ENCODE data around the gene PCDHGA9. TPM values are rescaled to one million over a fixed set of nuclear protein-coding genes. Genes with fewer than 3 reads are reported as not detected.
"Not testable (repeated sequence)": the region's sequence is repeated elsewhere in the genome, so short reads cannot be mapped to it uniquely, and the experiment has no call there.

Gene PCDHGA9
- total and polyA plus RNA-seq, 9 of the 15 experiments (the other 6 are each of a cell fraction or from before 2014, with no cell fraction given): 0.03 to 0.18 (median 0.11) TPM; not detected in 2

GRCh38 chr5:141415275-141415618 lies 12.7 kb downstream of the PCDHGA9 start:
- H3K4me2 ChIP-seq (ENCODE audit: insufficient read depth, low read length); ATAC-seq; in situ Hi-C loops (cut with MboI); H3K79me2 ChIP-seq (ENCODE audit: control insufficient read depth, insufficient read depth, low read length); H3K36me3 ChIP-seq (ENCODE audit: control insufficient read depth, insufficient read depth, low read length); DNase-seq (ENCODE audit: extremely low read depth in 1 of 4, low spot score in 3 of 4); POLR2A ChIA-PET; H3K9me1 ChIP-seq (ENCODE audit: control insufficient read depth, insufficient read depth, low read length); H3K4me3 ChIP-seq; intact Hi-C loops (cut with micrococcal nuclease); BruUV-seq (replicated peaks); H3K9me3 ChIP-seq (replicated peaks; ENCODE audit: control insufficient read depth, insufficient read depth, low read depth, low read length); H2AFZ ChIP-seq (ENCODE audit: low read depth, low read length); H3K27ac ChIP-seq (ENCODE audit: extremely low read depth, low read depth, low read length); H4K20me1 ChIP-seq (replicated peaks; ENCODE audit: control insufficient read depth, insufficient read depth, low read length); H3K9ac ChIP-seq (ENCODE audit: insufficient read depth in 1 of 2, low read depth in 2 of 2, low read length in 2 of 2); FAIRE-seq: not testable (repeated sequence)
- peaks cover 0 to 26% of the 10 kb centered on the region in 2 experiments; a peak in 2 of 5 replicates for H3K4me1 ChIP-seq (replicated peaks in 1 of 2; ENCODE audit: control insufficient read depth in 2 of 2, insufficient read depth in 2 of 2, low read length in 2 of 2)
- peaks cover 7 to 32% of the 10 kb centered on the region in 2 experiments; a peak in 4 of 5 replicates for H3K27me3 ChIP-seq (ENCODE audit: control insufficient read depth in 2 of 2, insufficient read depth in 2 of 2, low read length in 2 of 2)
- CTCF ChIA-PET (ENCODE audit: low intra/inter-chr PET ratio): interaction anchor here (0.6 kb wide), 1 partner anchor 77 kb away, joined by 3 read pairs; no protein-coding TSS in a partner anchor
- WGBS (ENCODE audit: insufficient coverage, low coverage, missing lambda C conversion rate): 9% methylated on average over 24 of the region's 24 CpGs
- TF ChIP-seq ZBTB33 (CRISPR knock-in tag; IDR thresholded peaks at IDR 0.05): 0 out of 2 replicates have a peak, but pooled peaks have one; percentile 38

GRCh38 chr5:141417494-141418172 lies 15.1 kb downstream of the PCDHGA9 start, which contains the start of gene PCDHGB7:
TSS of gene PCDHGB7 (plus strand) at chr5:141417677. CDS start at chr5:141417860, 183 bp downstream.
- BruUV-seq (replicated peaks); in situ Hi-C loops (cut with MboI); H3K36me3 ChIP-seq (ENCODE audit: control insufficient read depth, insufficient read depth, low read length); H4K20me1 ChIP-seq (replicated peaks; ENCODE audit: control insufficient read depth, insufficient read depth, low read length); H2AFZ ChIP-seq (ENCODE audit: low read depth, low read length); H3K27ac ChIP-seq (ENCODE audit: extremely low read depth, low read depth, low read length); CTCF ChIA-PET (ENCODE audit: low intra/inter-chr PET ratio); H3K9me3 ChIP-seq (replicated peaks; ENCODE audit: control insufficient read depth, insufficient read depth, low read depth, low read length); H3K9me1 ChIP-seq (ENCODE audit: control insufficient read depth, insufficient read depth, low read length); H3K4me3 ChIP-seq; intact Hi-C loops (cut with micrococcal nuclease); H3K9ac ChIP-seq (ENCODE audit: insufficient read depth in 1 of 2, low read depth in 2 of 2, low read length in 2 of 2); H3K4me2 ChIP-seq (ENCODE audit: insufficient read depth, low read length); H3K79me2 ChIP-seq (ENCODE audit: control insufficient read depth, insufficient read depth, low read length): not testable (repeated sequence)
- Histone ChIP-seq H3K4me1 (replicated peaks in 1 of 2; ENCODE audit: control insufficient read depth in 2 of 2, insufficient read depth in 2 of 2, low read length in 2 of 2) (peaks cover 0 to 32% of the 10 kb centered on the region in 2 experiments; a peak in 2 of 5 replicates), H3K27me3 (ENCODE audit: control insufficient read depth in 2 of 2, insufficient read depth in 2 of 2, low read length in 2 of 2) (peaks cover 7 to 47% of the 10 kb centered on the region in 2 experiments; a peak in 4 of 5 replicates)
- DNase-seq (ENCODE audit: extremely low read depth in 1 of 4, low spot score in 3 of 4) (peak; percentile 27 to 50 (median 37)), FAIRE-seq (peak; percentile 80), ATAC-seq (peak; percentile 88)
- peak in 1 of 2 experiments; percentile 58; a peak in 3 of 4 replicates for TF ChIP-seq RAD21 (CRISPR knock-in tag; conservative IDR thresholded peaks at IDR 0.05 in 1 of 2, IDR thresholded peaks at IDR 0.05 in 1 of 2)
- peak; percentile 68 to 74 (median 73) for TF ChIP-seq CTCF (IDR thresholded peaks at IDR 0.05 in 2 of 3, conservative IDR thresholded peaks at IDR 0.05 in 1 of 3; ENCODE audit: insufficient read depth in 2 of 3, low read depth in 1 of 3, low read length in 3 of 3)
- peak; percentile 44; the same call in 1 of the 2 replicates for TF ChIP-seq SMC3 (conservative IDR thresholded peaks at IDR 0.05; ENCODE audit: insufficient read depth, low read depth, low read length)
- peak; percentile 58 to 59 for TF ChIP-seq NRF1 (conservative IDR thresholded peaks at IDR 0.05 in 1 of 2, IDR thresholded peaks at IDR 0.05 in 1 of 2)
- 0 out of 2 replicates have a peak, but pooled peaks have one; percentile 6 for TF ChIP-seq ZNF384 (IDR thresholded peaks at IDR 0.05; ENCODE audit: low read depth, low read length)
- POLR2A ChIA-PET: interaction anchor here (0.6 kb wide), 1 partner anchor 32 kb away, joined by 3 read pairs; no protein-coding TSS in a partner anchor
- WGBS (ENCODE audit: insufficient coverage, low coverage, missing lambda C conversion rate): 36% methylated on average over 34 of the region's 47 CpGs
